ENCODE measurements around the gene IL34. TPM values are rescaled to one million over a fixed set of nuclear protein-coding genes. Genes with fewer than 3 reads are reported as not detected.

IL34 gene
- total and polyA plus RNA-seq, 2 of the 13 experiments (the other 11 are each of a cell fraction or from before 2014, with no cell fraction given): 1.2 to 1.3 TPM

DNA sequence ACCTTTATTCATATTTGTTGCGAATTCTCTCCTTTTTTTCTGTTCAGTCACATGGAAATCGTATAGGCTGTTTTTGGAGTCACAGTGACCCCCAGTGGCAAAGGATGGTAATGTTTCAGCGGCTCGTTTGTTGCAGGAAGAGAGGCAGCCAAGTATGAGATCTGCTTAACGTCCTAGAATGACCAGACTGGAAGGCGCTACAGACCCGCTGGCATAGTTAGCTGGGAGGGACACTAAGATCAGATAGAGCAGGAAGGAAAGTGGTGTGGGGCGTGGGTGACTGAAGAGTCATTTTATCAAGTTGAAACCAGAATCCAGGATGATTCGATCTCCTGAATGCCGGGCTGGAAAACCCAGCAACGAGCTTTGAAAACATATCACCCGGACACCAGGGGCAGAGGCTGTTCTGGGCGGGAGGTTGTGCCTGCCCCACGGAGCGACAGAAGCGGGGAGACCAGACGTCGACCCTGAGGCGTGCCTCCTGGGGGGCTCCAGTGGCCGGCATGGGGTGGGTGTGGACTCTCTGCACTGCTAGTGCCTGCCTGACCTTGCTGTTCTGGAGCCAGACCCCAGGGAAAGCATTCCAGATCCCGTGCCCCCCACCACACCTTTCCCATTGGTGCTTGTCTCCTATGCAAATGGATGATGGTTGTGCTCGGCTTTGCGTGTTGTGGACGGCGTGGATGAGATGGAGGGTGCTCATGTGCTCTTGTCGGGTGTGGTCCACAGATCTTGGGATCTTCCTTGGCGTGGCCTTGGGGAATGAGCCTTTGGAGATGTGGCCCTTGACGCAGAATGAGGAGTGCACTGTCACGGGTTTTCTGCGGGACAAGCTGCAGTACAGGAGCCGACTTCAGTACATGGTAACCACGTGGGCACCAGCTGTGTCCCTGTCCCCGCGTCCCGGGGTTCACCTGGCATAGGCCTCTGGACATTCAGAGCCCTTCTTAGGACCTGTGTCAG, 7.7 kb downstream of the IL34 start (continued):
- TF ChIP-seq HDAC2 (CRISPR knock-in tag; IDR thresholded peaks at IDR 0.05) (peak; percentile 47; the same call in 1 of the 2 replicates), MIXL1 (CRISPR knock-in tag; IDR thresholded peaks at IDR 0.05) (0 out of 2 replicates have a peak, but pooled peaks have one; percentile 33), ZNF484 (CRISPR knock-in tag; IDR thresholded peaks at IDR 0.05; ENCODE audit: borderline replicate concordance, low read depth) (no peak), NFRKB (IDR thresholded peaks at IDR 0.05) (no peak), ZNF83 (CRISPR knock-in tag; IDR thresholded peaks at IDR 0.05; ENCODE audit: borderline replicate concordance) (peak; percentile 18; the same call in 1 of the 2 replicates), ZNF230 (CRISPR knock-in tag; IDR thresholded peaks at IDR 0.05) (peak; percentile 18; the same call in 1 of the 2 replicates), MYNN (CRISPR knock-in tag; IDR thresholded peaks at IDR 0.05; ENCODE audit: low read depth) (no peak), ZNF780A (CRISPR knock-in tag; IDR thresholded peaks at IDR 0.05) (no peak), KDM5A (IDR thresholded peaks at IDR 0.05; ENCODE audit: borderline replicate concordance, low read length) (peak; percentile 7; the same call in 1 of the 2 replicates), STAG1 (CRISPR knock-in tag; IDR thresholded peaks at IDR 0.05) (peak; percentile 99), SP5 (CRISPR knock-in tag; IDR thresholded peaks at IDR 0.05; ENCODE audit: borderline replicate concordance, low read depth) (no peak), ZNF350 (CRISPR knock-in tag; IDR thresholded peaks at IDR 0.05; ENCODE audit: borderline replicate concordance, low read depth) (0 out of 2 replicates have a peak, but pooled peaks have one; percentile 14), ZC3H4 (CRISPR knock-in tag; IDR thresholded peaks at IDR 0.05; ENCODE audit: borderline replicate concordance) (no peak), ZNF335 (CRISPR knock-in tag; IDR thresholded peaks at IDR 0.05) (peak; percentile 84; the same call in 1 of the 2 replicates)
- TF ChIP-seq, protein P1, sequence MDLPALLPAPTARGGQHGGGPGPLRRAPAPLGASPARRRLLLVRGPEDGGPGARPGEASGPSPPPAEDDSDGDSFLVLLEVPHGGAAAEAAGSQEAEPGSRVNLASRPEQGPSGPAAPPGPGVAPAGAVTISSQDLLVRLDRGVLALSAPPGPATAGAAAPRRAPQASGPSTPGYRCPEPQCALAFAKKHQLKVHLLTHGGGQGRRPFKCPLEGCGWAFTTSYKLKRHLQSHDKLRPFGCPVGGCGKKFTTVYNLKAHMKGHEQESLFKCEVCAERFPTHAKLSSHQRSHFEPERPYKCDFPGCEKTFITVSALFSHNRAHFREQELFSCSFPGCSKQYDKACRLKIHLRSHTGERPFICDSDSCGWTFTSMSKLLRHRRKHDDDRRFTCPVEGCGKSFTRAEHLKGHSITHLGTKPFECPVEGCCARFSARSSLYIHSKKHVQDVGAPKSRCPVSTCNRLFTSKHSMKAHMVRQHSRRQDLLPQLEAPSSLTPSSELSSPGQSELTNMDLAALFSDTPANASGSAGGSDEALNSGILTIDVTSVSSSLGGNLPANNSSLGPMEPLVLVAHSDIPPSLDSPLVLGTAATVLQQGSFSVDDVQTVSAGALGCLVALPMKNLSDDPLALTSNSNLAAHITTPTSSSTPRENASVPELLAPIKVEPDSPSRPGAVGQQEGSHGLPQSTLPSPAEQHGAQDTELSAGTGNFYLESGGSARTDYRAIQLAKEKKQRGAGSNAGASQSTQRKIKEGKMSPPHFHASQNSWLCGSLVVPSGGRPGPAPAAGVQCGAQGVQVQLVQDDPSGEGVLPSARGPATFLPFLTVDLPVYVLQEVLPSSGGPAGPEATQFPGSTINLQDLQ (CRISPR knock-in tag; IDR thresholded peaks at IDR 0.05): no peak
- TF ChIP-seq, protein P2, sequence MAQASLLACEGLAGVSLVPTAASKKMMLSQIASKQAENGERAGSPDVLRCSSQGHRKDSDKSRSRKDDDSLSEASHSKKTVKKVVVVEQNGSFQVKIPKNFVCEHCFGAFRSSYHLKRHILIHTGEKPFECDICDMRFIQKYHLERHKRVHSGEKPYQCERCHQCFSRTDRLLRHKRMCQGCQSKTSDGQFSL (CRISPR knock-in tag; IDR thresholded peaks at IDR 0.05): no peak
- TF ChIP-seq, protein P3, sequence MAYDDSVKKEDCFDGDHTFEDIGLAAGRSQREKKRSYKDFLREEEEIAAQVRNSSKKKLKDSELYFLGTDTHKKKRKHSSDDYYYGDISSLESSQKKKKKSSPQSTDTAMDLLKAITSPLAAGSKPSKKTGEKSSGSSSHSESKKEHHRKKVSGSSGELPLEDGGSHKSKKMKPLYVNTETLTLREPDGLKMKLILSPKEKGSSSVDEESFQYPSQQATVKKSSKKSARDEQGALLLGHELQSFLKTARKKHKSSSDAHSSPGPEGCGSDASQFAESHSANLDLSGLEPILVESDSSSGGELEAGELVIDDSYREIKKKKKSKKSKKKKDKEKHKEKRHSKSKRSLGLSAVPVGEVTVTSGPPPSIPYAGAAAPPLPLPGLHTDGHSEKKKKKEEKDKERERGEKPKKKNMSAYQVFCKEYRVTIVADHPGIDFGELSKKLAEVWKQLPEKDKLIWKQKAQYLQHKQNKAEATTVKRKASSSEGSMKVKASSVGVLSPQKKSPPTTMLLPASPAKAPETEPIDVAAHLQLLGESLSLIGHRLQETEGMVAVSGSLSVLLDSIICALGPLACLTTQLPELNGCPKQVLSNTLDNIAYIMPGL (CRISPR knock-in tag; IDR thresholded peaks at IDR 0.05; ENCODE audit: borderline replicate concordance in 1 of 2, low read depth in 1 of 2): peak; percentile 70 to 85; a peak in 3 of 4 replicates
- TF ChIP-seq, protein P4, sequence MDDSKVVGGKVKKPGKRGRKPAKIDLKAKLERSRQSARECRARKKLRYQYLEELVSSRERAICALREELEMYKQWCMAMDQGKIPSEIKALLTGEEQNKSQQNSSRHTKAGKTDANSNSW (CRISPR knock-in tag; IDR thresholded peaks at IDR 0.05; ENCODE audit: borderline replicate concordance): no peak
- TF ChIP-seq, protein P5, sequence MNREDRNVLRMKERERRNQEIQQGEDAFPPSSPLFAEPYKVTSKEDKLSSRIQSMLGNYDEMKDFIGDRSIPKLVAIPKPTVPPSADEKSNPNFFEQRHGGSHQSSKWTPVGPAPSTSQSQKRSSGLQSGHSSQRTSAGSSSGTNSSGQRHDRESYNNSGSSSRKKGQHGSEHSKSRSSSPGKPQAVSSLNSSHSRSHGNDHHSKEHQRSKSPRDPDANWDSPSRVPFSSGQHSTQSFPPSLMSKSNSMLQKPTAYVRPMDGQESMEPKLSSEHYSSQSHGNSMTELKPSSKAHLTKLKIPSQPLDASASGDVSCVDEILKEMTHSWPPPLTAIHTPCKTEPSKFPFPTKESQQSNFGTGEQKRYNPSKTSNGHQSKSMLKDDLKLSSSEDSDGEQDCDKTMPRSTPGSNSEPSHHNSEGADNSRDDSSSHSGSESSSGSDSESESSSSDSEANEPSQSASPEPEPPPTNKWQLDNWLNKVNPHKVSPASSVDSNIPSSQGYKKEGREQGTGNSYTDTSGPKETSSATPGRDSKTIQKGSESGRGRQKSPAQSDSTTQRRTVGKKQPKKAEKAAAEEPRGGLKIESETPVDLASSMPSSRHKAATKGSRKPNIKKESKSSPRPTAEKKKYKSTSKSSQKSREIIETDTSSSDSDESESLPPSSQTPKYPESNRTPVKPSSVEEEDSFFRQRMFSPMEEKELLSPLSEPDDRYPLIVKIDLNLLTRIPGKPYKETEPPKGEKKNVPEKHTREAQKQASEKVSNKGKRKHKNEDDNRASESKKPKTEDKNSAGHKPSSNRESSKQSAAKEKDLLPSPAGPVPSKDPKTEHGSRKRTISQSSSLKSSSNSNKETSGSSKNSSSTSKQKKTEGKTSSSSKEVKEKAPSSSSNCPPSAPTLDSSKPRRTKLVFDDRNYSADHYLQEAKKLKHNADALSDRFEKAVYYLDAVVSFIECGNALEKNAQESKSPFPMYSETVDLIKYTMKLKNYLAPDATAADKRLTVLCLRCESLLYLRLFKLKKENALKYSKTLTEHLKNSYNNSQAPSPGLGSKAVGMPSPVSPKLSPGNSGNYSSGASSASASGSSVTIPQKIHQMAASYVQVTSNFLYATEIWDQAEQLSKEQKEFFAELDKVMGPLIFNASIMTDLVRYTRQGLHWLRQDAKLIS (CRISPR knock-in tag; IDR thresholded peaks at IDR 0.05): no peak
